Spleen (tissue), 3 donors: ENCODE data around the gene HSD17B4.

Experiments
- POLR2A ChIP-seq, 3 donors: fragments of 450-650 bp; IDR thresholded peaks; one replicate each; pipeline ENCODE4 v1.5.1; 2017; ENCODE audit warnings: antibody characterized with exemption in 3 of 3, mild to moderate bottlenecking in 1 of 3
- POLR2AphosphoS5 ChIP-seq, 3 donors: sonication (generic); formaldehyde crosslinking; IDR thresholded peaks; one replicate each; pipeline ENCODE4 v1.5.1; 2017; ENCODE audit warnings: antibody characterized with exemption in 3 of 3

- TF ChIP-seq POLR2A (IDR thresholded peaks at IDR 0.05), result no peak
- TF ChIP-seq POLR2AphosphoS5 (IDR thresholded peaks at IDR 0.05), result no peak
Measured at GRCh38 chr5:119515192-119515591, 62.9 kb downstream of the HSD17B4 start.
